ENCODE results near the gene FGF4.
A peak's percentile ranks its signal among the peaks of the same experiment; 100 is the strongest.

The FGF4 gene

DNA sequence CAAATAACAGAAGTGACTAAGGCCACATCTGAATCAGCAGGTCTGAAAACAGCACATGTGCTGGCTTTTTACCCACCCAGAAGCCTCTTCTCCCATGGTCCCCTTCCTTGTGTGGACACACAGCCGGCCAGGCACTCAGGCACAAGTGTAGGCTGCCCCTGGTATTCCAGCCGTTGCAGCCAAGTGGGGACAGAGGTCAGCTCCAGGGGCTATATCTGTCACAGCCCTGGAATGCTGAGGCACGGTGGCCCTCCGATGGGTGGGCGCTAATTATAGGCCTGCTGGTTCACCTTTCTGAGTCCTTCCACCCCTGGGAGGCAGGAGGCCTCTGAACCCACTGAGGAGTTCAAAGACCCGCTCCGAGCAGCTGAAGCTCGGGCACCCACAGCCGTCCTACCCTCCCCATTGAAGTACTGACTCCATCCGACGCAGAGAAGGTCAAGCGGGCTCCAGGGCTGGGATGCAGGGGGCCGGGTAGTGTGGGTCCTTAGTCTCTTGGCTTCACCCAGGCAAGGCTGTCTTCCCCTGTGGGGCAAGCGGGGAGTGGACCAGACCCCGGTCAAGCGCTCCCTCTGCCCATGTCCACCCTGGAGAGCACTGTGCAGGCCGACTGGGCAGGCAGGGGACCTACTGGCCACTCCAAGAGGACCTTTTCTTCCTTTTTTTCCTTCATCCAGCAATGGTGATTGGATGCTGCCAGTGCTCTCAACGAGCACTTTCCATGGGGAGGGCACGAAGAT lies 29.8 kb upstream of the FGF4 start:
- DNase-seq, result no peak

DNA sequence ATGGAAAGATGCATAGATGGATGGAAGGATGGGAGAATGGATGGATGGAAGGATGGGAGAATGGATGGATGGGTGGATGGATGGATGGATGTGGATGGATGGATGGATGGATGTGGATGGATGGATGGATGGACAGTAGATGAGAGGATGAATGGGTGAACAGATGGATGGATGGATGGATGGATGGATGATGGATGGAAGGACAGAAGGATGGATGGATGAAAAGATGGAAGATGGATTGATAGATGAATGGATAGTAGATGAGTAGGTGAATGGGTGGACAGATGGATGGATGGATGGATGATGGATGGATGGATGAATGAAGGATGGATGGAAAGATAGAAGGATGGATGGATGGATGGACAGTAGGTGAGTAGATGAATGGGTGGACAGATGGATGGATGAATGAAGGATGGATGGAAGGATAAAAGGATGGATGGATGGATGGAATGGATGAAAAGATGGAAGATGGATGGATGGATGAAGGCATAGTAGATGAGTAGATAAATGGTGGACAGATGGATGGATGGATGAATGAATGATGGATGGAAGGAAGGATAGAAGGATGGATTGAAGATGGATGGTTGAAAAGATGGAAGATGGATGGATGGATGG lies 28.6 kb upstream of the FGF4 start:
- DNase-seq, result no peak

DNA sequence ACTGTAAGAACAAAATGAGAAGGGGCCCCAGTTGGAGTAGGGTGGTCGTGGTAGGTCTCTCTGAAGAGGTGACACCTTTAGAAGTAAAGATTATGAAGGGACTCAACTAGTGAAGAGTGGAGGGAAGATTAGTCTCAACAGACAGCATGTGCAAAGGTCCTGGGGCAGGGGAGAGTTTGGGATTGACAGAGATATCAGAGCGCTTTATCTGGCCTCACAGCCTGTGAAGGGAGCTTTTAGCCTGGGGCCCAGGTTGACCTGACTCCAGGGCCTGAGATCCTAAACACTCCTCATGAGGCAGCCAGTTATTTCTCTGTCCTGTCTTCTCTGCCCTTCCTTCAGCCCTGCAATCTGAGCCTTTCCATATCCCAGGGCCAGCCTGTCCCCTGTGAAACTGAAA lies 27.9 kb upstream of the FGF4 start:
- no peak for DNase-seq

DNA sequence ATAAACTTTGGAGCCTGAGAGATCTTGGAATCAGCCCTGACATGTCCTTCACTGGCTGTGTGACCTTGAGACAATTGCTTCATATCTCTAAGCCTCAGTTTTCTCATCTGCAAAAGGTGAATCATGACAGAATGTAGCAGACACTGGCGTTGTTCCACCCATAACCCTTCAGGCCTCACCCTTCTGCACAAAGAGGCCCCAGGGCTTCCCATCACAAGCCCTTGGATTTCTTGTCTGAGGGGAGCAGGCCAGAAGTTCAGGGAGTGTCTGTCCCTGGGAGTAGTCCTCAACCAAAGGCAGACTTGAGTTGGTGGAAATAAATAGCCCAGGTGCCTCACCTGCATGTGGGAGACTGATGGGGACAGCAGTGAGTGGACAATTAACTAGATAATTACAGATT lies 27.4 kb upstream of the FGF4 start:
- DNase-seq, result no peak

DNA sequence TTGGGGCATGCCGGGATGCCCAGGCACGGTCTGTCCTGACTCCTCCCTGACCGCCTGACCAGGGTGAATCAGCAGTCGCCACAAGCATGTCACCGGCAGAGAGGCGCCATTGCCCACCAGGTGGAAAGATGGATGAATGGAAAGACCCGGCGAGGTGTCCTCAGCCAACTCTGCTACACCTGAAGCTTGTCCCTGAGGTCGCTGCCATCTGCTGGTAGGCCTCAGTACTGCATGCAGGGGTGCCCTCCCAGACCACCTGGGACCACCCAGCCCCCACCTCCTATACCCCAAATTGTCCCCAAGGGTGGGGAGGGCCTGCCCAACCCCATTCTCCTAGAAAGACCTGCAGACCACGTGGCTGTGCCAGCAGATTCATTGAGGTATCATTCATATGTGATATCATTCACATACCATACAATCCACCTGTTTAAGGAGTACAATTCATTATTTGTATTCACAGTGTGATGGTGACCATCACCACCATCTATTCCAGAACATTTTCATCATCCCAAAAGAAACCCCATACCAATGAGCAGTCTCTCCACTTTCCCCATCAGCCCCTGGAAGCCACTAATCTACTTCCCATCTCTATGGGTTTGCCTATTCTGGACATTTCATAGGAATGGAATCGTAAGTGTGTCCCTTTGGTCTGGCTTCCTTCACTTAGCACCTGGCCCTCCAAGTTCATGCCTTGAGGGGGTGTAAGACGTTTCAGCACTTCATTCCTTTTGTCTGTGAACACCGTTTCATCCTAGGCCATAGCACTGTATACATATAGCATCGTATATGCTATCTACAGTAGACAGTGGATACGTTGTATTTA lies 26.6 kb upstream of the FGF4 start:
- DNase-seq, result peak; percentile 31

DNA sequence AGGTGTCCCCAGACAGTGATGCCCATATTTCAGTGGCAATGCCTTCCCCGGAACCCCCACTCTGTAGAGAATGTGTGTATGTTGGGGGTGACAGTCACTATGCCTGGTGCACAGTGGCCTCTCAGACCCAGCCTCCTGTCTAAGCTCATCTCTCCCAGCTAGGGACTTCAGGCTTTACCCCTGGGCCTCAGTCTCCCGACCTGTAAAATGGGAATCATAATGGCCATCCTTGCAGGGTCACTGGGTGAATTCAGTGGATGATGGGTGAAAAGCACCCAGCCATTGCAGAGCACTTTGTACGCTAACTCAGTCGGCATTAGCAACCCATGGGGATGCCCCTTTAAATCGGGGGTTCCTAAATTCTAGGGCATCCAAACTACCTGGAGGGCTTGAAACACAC lies 25.1 kb upstream of the FGF4 start:
- no peak for DNase-seq

DNA sequence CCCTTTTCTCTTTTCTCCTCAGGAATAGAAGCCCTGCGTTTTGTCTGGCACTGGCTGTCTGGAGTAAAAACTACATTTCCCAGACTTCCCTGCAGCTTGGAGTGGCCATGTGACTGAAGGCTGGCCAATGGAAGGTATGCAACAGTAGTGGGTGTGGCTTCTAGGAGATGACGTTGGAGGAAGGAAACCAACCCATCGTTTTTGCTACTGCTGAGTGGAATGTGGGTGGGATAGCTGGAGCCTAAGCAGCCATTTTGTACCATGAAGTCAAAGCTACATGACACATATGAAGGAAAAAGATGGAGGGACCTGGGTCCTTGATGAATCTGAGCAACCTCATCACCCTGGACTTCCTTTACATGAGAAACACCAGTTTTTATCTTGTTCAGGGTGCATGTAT lies 24.4 kb upstream of the FGF4 start:
- no peak for DNase-seq

DNA sequence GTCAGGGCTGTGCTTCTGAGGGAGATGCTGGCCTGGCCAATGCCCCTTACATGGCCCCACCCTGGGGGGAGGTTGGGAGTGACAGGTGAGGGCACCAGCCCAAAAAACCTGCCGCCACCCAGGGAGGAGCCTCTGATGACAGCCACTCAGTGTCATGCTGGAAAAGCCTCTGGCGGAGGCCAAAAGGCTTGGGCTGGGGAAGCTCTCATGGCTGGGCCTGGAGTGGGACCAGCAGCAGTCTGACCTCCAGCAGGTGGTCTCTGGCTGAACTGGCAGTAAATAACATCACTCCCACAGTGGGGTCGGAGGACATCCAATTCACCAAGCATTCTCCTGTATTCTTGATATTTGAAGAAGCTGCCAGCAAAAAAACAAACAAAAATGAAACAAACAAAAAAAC lies 24.0 kb upstream of the FGF4 start:
- DNase-seq, result no peak

DNA sequence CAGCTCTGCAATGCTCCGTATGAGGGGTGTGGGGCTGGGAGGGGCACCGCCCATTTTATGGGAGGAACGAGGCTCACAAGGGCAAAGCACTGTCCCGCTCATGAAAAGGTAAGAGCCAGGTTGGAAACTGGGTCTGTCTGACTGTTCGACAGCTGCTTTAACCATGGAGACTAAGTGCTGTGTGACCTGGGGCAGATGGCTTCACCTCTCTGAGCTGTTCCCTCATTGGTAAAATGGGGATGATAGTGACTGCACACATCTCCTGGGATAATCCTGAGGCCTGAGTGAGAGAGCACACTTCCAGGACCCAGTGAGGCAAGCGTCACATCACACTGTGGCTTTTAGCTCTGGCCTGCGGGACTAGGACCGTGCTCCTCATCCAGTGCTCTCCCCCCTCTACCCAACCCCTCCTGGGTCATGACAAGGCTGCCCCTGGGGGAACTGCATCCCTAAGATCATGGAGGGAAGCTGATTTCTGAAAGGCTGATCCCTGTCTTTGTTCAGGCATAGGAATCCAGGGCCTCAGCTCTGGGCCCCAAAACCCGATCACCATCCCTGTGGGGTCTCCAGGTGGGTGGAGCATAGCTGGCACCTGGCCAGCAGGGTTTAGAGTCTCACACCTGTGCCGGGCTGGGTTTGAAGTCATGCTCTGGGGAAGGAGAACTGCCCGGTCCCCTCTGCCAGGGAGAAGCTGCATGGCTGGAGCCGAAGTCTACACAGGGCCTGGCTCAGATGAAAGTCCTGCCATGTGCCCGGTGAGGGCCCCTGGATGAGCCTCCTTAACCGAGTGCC lies 22.8 kb upstream of the FGF4 start:
- no peak for DNase-seq

DNA sequence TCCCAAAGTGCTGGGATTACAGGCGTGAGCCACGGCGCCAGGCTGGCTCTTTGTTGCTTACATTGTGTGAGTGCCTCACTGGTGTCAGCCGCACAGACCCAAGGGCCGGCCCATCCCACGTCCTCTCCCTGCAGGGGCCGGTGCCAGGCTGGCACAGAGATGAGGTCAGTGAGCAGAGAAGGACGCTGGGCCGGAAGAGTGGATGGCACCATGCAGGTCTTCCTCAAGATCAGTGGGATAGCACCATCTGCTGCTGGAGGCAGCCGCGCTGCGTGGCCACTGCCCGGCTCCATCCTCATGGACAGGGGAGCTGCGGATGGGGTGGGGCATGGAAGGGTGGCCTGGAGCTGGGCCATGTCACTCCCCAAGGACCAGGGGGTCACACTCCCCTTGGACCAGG lies 22.0 kb upstream of the FGF4 start:
- DNase-seq, result no peak

DNA sequence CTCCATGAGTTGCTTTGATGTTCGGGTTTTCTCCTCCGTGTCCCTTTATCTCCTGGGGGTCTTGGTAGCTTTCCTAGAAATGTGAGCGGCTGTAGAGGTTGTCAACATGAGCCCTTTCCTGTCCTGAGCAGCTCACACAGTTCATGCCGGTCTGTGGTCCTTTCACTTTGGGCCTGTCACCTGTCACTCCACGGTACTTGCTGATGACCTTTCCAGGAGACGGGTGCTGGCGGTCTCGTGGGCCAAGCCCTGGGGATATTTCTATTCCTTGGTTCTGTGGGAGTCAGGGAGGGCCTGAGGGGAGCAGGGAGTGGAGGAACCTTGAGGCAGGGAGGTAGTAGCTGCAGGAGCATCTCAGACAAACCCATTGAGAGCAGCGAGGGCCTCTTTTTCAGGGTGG lies 20.9 kb upstream of the FGF4 start:
- DNase-seq, result no peak

DNA sequence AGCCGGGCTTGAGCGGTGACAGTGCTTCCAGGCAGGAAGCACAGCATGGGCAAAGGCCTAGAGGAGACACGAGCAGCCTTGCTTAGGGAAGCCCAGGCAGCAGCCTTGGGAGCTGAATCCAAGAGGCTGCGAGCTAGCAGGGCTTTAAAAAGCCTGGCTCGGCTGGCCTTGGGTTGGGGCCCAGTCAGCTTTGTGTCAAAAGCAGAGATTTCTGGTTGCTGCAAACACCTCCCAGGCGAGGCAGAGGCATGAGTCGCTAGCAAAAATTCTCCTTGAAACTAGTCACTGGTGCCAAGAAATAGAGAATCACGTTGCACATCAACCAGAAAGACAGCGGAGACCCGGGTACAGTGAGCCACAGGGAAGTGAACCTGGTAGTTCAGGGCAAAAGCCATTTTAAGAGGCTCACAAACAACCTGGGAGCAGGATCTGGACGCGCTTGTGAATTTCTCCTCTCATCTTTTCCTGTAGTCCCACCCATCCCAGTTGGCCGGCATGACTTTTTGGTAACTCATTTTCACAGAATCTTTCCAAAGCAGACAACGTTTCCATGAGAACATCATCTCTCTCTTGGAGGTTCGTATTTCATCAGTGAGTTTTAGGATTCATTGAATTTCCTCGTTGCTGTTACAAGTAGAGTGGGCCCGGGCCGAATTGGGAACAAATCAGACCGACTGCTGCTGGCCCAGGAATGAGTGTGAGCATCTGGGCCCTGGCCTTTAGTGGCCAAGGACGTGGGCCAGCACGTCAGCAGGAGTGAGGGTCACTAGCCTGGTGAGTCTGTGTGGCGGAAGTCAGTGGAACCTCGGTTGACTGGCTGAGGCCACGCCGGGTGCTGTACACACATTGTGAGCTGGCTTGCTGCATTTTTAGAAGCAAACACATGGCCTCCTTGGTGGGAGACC lies 16.4 kb upstream of the FGF4 start:
- no peak for DNase-seq

DNA sequence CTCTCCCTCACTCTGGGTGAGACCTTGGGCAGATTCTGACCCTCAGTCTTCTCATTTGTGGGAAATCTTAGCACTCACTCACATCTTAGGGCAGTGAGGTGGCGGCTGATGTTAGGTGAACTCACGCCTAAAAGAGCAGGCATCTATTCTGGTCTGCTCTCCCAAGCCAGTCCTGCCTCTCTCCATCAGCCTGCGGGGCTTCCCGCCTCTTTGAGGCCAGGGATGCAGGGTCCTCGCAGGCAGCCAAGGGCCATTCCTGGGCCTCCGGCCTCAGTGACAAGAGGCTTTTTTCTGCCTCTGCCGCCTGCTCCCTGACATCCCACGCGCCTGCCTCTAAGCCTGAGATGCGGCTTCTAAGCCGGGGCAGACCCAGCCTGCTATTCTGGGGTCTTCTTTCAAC lies 13.8 kb upstream of the FGF4 start:
- no peak for DNase-seq

DNA sequence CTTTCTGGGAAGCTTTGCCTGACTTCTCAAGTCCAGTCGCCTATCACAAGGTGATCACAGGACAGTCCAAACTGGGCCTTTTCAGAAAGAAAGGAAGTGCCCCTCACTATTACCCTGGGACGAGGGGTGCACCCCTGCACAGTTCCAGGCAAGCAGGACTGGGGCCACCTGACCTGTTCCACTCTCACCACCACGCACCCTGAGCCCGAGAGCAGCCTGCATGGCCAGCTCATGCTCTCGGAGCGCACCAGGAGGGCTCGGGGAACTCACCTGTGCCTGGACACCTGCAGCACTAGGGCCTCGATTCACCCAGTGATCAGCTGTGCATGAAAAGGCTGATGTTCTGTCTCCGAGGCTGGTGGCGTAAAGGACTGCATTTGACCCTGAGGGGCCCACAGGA lies 12.8 kb upstream of the FGF4 start:
- DNase-seq, result no peak

DNA sequence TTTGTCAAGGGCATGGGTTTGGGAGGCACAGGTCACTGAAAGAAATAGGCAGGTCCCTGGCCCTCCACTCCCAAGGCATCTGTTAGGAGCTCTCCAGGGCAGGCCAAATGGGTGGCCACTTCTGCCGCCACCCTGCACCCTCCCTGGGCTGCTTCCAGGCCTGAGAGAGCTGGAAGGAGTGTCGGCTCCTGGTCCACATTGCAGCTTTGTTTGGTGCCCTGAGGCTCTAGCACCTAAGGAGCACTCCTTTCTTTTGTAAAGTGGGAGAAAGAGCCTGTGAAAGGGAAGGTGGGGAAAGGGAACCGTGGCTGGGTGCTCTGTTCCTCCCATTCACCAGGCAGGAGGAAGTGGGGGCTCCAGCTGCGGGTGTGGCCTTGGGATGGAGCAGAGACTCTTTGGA lies 12.3 kb upstream of the FGF4 start:
- DNase-seq, result no peak

DNA sequence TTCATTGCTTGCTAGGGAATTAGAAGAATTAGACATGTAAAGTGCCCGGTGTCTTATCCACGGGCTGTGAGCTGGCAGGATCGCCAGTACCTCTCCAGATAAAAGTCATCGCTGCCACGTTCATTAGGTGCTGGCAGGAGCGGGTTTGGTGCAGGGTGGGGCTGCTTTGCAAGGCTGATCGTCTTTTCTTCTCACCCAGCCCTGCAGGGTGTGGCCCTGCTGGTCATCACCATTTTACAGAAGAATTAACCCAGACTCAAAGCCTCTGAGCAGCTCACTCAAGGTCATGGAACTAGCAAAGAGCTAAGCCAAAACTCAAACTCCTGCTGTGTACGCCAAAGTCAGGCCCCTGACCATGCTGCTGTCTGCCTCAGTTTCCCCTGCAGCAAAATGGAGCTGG lies 6.1 kb upstream of the FGF4 start:
- no peak for DNase-seq

DNA sequence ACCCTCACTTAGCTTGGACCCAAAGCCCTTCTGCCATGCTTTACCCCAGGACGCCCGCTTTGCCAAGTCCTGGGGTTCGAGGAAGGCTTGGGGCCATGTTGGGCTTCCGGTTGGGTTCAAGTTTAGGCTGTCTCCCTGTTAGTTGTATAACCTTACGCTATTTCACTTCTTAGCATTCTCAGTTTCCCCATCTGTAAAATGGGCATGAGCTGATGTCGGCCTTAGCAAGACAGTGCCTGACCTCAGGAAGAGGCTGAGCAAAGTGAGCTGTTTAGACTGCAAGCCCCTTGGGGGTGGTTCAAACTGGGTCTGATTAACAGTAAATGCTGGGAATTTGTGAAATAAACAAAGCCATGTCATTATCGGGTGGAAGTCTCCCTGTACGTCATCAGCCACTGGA lies 3.2 kb upstream of the FGF4 start:
- DNase-seq, result no peak

DNA sequence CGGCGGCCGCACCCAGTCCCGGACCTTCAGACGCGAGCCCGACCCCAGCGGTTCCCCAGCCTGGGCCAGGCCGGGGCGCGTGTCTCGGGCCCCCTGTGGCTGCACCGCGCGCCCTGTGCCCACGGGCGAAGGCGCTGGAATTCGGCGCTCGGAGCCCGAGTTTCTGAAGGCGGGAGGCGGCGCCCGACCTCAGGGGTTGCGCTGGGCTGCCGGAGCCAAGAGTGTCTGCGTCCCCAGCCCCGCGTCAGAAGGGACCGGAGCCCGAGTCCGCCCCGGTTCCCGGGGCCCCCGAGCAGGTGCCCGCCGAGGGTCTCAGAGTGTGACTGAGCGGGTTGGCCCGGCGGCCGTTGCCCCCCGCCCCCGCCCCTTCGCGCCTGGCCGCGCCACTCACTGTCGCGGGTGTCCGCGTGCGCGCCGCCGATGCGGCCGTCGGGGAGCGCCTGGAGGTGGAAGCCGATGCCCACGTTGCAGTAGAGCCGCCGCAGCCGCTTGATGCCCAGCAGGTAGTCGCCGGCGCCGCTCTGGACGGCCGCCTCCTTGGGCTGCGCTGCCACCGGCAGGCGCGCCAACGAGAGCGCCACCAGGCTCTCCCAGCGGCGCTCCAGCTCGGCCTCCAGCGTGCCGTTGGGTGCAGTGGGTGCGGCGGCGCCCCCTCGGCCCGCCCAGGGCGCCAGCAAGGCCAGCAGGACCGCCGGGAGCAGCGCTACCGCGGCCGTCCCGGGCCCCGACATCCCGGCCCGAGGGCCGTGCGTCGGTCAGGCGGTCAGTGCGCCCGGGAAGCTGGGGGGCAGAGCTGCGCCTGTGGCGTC lies 583 bp downstream of the FGF4 start:
- no peak for DNase-seq

DNA sequence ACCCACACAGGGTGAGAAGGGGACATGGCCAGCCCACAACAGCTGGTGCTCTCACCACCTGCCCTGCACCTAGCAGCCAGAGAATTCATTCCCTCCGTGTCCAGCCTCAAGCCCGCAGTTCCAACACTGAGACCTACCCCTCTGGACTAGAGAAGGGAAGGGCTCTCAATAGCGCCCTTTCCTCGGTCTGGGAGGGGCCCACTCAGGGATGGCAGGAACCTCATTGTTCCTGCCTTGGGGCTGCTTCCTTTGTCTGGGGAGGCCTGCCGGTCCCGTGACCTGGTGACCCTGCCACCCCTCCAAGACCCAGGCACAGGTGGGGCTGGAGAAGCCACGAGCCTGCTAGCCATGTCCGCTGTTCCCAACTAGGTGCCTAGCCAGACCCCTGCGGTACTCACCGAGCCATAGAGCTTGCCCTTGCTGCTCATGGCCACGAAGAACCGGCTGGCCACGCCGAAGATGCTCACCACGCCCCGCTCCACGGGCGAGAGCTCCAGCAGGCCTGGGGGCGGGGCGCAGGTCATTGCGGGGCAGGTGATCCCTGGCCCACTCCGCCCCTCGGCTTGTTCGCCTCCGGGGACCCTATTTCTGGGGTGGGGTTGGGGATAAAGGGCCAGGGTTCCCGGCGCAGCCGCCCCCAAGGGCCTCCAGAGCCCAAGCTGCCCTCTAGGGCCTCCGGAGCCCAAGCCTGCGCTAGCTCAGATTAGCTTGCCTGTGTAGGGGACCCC lies 1.4 kb downstream of the FGF4 start:
- DNase-seq, result no peak

DNA sequence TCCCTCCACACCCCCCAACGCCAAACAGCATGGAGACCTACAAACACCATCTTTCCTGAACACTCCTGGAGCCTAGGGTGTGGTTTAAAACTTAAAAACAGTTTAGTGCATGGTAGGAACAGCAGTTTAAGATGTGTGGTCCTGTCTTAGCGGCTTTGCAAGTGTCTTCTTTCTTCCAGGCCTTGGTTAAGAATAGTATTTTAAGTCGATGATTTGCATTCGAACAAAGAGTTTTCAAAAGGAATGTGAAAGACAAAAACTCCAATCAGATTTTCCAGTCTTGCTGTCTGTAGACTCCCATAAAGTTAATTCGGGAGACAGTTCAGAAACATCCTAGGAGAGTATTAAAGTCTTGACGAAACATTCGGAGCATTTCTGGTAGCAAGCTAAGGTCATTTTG lies 3.7 kb downstream of the FGF4 start:
- no peak for DNase-seq

DNA sequence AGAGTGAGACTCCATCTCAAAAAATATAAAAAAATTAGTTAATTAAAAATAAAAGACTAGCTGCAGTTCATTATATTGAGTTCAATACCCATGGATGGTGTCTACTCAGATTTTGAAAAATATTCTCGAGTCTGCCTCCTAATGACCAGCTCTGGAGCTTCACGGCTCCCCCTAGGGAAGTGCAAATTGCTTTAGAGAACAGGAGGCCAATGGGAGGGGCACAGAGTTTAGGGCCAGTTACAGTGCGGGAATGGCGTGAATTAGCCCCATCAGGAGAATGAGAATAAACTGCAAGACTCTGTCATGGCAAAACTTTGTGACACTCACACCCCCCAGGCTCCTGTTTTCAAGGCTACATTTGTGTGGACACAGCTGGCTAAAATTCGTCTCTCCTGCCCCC lies 4.6 kb downstream of the FGF4 start:
- no peak for DNase-seq

Measured in CD4-positive, alpha-beta T cell treated with Interleukin-17A for 1 hour (primary cell).